ENCODE data around the gene SLC4A4. TPM values are rescaled to one million over a fixed set of nuclear protein-coding genes. Genes with fewer than 3 reads are reported as not detected.

SLC4A4 gene
- total and polyA plus RNA-seq, 2 experiments from 2014 or later: 9.6 to 14.2 TPM

DNA sequence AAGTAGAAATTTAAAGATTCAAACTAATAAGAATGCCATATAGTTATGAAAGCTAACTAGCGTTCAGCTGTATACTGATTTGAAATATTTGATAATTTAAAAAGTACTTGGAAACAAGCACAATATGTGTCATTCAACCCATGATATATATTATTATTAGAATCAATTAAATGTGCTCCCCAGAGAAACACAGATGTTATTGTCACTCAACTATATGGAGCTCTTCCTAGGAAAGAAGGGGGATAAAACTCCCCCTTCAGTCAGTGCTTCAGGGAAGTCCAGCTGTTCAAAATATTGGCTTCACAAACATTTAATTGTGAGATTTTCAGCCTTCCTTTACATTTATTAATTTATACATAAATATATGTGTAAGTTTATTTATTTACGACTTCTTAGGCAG is 135.9 kb downstream of the SLC4A4 start:
- Histone ChIP-seq H3K4me1 (ENCODE audit: insufficient read depth) (peaks cover 4% of the 10 kb centered on the region), H3K79me2 (no peaks in the 10 kb centered on the region), H3K4me2 (no peak overlapping the region), H3K36me3 (replicated peaks; ENCODE audit: insufficient read depth, low read depth) (no peaks in the 10 kb centered on the region), H4K20me1 (ENCODE audit: insufficient read depth, poor library complexity, severe bottlenecking) (no peaks in the 10 kb centered on the region), H2AFZ (no peak overlapping the region), H3K9me3 (ENCODE audit: low read depth) (no peaks in the 10 kb centered on the region), H3K27me3 (no peaks in the 10 kb centered on the region), H3K4me3 (no peak overlapping the region), H3K9me2 (replicated peaks; ENCODE audit: insufficient read depth) (no peaks in the 10 kb centered on the region), H3K27ac (no peak overlapping the region)
- DNase-seq (ENCODE audit: low spot score): no peak
- TF ChIP-seq CTCF (IDR thresholded peaks at IDR 0.05; ENCODE audit: poor library complexity): no peak
- WGBS (ENCODE audit: low lambda C conversion rate, missing lambda C conversion rate): 96% methylated on average over 2 of the region's 2 CpGs

DNA sequence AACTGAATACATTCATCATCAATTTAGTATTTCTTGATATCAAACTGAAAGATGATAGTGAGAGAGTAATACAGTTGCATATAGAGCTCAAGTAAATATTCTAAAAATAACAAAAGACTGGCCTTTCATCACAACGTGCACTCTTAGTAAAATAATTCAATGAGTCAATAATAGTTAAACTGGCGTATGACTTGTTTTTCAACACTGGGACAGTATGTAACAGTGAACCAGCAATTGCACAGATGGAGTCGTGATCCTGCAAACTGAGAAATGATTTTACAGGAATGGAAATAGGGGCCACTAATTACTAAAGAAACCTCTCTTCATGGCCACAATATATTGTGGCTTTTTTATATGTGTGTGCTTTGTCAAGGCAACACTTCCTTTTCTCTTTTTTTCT is 137.4 kb downstream of the SLC4A4 start:
- no peak for DNase-seq (ENCODE audit: low spot score)
- no peaks in the 10 kb centered on the region for H4K20me1 ChIP-seq (ENCODE audit: insufficient read depth, poor library complexity, severe bottlenecking)
- no peak overlapping the region for H3K4me2 ChIP-seq
- H3K4me3 ChIP-seq: no peak overlapping the region
- no peak overlapping the region for H3K27ac ChIP-seq
- WGBS (ENCODE audit: low lambda C conversion rate, missing lambda C conversion rate): 82% methylated on average over 3 of the region's 3 CpGs
- H3K27me3 ChIP-seq: no peaks in the 10 kb centered on the region
- H3K36me3 ChIP-seq (replicated peaks; ENCODE audit: insufficient read depth, low read depth): no peaks in the 10 kb centered on the region
- no peaks in the 10 kb centered on the region for H3K9me3 ChIP-seq (ENCODE audit: low read depth)
- TF ChIP-seq EZH2 (IDR thresholded peaks at IDR 0.05; ENCODE audit: borderline replicate concordance): no peak
- no peak for TF ChIP-seq EZH2phosphoT487 (IDR thresholded peaks at IDR 0.05; ENCODE audit: low read depth, severe bottlenecking, unreplicated experiment)
- TF ChIP-seq CTCF (IDR thresholded peaks at IDR 0.05; ENCODE audit: poor library complexity): no peak
- no peaks in the 10 kb centered on the region for H3K4me1 ChIP-seq (ENCODE audit: insufficient read depth)
- H3K79me2 ChIP-seq: no peaks in the 10 kb centered on the region
- H3K9me2 ChIP-seq (replicated peaks; ENCODE audit: insufficient read depth): no peaks in the 10 kb centered on the region
- H2AFZ ChIP-seq: no peak overlapping the region

GRCh38 chr4:71486550-71487343 is 147.9 kb downstream of the SLC4A4 start:
- Histone ChIP-seq H3K36me3 (replicated peaks; ENCODE audit: insufficient read depth, low read depth) (no peaks in the 10 kb centered on the region), H3K9me3 (ENCODE audit: low read depth) (no peaks in the 10 kb centered on the region), H3K4me3 (no peak overlapping the region), H3K4me1 (ENCODE audit: insufficient read depth) (no peaks in the 10 kb centered on the region), H3K9me2 (replicated peaks; ENCODE audit: insufficient read depth) (no peaks in the 10 kb centered on the region), H3K79me2 (no peaks in the 10 kb centered on the region), H4K20me1 (ENCODE audit: insufficient read depth, poor library complexity, severe bottlenecking) (no peaks in the 10 kb centered on the region), H3K4me2 (peak overlapping the region; percentile 35), H2AFZ (peak overlapping the region; percentile 18), H3K27ac (no peak overlapping the region), H3K27me3 (no peaks in the 10 kb centered on the region)
- WGBS (ENCODE audit: low lambda C conversion rate, missing lambda C conversion rate): 78% methylated on average over 4 of the region's 4 CpGs
- TF ChIP-seq EZH2phosphoT487 (IDR thresholded peaks at IDR 0.05; ENCODE audit: low read depth, severe bottlenecking, unreplicated experiment): no peak
- TF ChIP-seq CTCF (IDR thresholded peaks at IDR 0.05; ENCODE audit: poor library complexity): no peak
- no peak for TF ChIP-seq EZH2 (IDR thresholded peaks at IDR 0.05; ENCODE audit: borderline replicate concordance)
- no peak for DNase-seq (ENCODE audit: low spot score)
